MV-4-11 (cell line): ENCODE results near the gene ARID1B.

ENCODE experiments used
- DNase-seq: peaks from one replicate; lab custom pipeline; 2025; lab: John Stamatoyannopoulos, UW

Gene ARID1B

DNA sequence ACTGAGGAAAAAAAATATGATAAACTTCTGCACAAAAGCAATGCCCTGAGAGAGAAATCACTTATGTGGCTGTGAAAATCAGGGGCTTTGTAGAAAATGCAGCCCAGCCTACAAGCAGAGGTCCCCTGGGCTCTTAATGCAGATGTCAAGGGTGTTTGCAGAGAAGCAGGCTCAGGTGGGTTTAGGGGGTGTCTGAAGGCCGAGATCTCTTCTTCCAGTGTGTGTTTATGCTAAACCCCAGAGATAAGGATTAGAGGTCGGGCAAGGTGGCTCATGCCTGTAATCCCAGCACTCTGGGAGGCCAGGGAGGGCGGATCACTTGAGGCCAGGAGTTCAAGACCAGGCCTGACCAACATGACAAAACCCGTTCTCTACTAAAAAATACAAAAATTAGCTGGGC lies 467.6 kb downstream of the ARID1B start:
- no peak for DNase-seq

GRCh38 chr6:157245436-157245835 lies 468.3 kb downstream of the ARID1B start:
- DNase-seq, result no peak

GRCh38 chr6:157246048-157246630 lies 469.0 kb downstream of the ARID1B start:
- DNase-seq, result no peak

DNA sequence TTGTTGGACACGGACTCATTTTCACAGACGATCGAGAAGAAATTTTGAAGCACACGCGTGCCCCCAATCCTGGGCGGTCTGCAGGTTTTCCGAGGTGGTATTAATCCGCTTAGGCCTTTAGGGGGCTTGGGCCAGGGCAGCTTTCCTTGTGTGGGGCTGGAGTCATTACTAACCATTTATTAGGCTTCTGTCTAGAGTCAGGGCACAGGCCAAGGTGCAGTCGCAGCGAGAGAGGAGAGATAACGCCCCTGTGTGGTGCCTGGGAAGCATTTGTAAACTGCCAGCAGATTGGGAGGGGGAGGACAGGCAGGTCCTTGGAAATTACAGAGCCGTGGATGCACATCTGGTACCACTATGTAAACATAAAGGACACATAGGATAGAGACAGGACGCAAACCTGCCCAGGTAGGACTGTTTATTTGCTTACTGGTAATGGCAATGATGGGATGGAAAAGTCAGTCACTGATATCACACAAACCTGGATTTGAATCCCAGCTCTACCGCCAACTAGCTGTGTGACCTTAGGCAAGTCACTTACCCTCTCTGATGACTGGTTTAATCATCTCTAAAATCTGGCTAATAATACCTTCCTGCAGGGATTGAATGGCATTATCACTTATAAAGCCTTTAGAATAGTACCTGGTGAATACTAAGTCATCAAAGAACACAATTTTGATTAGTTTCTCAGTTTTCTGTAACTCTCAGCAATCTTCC lies 469.8 kb downstream of the ARID1B start:
- DNase-seq, result no peak

DNA sequence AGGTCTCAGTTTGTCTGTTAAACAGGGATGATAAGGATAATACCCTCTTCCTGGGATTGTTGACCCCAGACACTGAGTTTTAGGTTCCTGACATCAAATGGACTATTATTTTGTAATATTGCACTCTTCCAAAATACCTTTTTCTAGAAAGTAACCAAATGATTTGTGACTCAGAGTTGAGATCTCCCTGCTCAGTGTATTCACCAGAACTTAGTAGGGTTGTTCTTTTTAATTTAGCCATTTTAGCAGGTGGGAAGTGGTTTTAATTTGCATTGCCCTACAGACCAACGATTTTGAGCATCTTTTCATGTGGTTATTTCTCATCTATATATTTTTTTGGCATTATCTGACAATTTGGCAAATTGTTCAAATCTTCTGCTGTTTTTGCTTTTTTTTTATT lies 471.1 kb downstream of the ARID1B start:
- DNase-seq, result no peak

GRCh38 chr6:157249826-157250225 lies 472.6 kb downstream of the ARID1B start:
- no peak for DNase-seq

- no peak for DNase-seq
Measured at GRCh38 chr6:157251586-157252247, 474.5 kb downstream of the ARID1B start.

DNA sequence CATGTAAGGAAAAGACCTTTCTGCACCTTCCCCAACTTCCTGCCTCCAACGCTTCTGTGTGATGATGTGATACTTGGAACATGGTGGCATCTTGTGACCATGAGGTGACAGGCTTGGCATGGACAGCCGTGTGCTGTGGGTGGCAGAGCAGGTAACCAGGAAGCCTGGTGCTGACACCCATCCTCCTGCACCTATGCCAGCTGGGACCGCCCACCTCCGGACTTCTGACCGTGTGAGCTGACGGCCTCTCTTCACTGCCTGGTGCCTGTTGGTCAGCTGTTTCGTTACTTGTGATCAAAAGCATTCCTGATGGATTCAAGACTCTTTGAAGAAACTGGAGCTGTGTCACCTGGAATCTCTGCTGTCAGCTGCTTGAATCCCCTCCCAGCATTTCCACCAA lies 475.8 kb downstream of the ARID1B start:
- no peak for DNase-seq

- no peak for DNase-seq
Measured at GRCh38 chr6:157253699-157254098, 476.5 kb downstream of the ARID1B start.

- no peak for DNase-seq
Measured at GRCh38 chr6:157254538-157254937, 477.4 kb downstream of the ARID1B start.

DNA sequence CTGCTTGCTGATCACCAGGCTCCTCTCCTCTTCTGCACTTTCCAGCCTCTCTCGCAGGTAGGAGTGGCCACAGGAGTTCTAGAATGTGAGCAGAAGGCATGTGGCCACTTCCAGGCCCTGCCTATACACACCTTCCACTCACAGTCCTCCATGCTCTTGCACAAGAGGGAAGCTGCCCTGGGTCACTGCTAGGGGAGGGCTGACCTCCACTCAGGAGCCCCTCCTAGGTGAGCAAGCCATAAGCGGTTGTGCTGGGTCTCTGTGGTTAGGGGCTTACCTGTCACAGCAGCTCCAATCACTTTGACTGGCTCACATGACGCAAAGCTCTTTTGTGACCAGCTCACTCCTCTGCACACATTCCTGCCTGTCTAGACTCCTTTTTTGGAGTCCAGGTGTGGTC lies 477.9 kb downstream of the ARID1B start:
- no peak for DNase-seq

GRCh38 chr6:157258878-157259277 lies 481.7 kb downstream of the ARID1B start:
- peak; percentile 33 for DNase-seq

DNA sequence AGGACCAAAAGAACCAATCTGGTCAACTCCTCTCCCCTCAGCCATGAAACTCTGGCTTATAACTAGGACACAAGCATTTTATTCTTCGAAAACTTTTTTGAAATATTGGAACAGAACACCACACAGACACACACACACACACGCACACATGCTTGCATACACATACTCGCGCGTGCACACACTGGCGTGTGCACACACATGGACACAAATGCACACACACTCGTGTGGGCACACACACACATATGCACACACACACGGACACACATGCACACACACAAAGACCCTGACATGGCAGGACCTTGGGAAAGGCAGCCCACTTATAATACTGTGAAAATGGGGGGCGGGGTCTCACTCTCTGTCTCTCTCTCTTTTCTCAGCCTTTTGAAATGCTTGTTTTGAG lies 482.3 kb downstream of the ARID1B start:
- DNase-seq, result no peak
